T-helper 2 cell treated with Interferon-gamma antibody and Interleukin-4, amounts not matched to agents 100 ng/mL and 5 ng/mL, for 36 hours (primary cell): ENCODE data around the gene HEXD. TPM values are rescaled to one million over a fixed set of nuclear protein-coding genes. Genes with fewer than 3 reads are reported as not detected.

Experiments used
- intact Hi-C: fragments of 100-400 bp; cut with micrococcal nuclease; formaldehyde crosslinking; loops from one replicate; pipeline ENCODE4 v1.15.1; 2023
- total RNA-seq: library from RNA; stranded (reverse); gene quantifications from 2 replicates; pipeline ENCODE4 v1.2.3, GENCODE V29; 2022

HEXD gene
- total RNA-seq, 1 donor from 2014 or later = 51.1 TPM

DNA sequence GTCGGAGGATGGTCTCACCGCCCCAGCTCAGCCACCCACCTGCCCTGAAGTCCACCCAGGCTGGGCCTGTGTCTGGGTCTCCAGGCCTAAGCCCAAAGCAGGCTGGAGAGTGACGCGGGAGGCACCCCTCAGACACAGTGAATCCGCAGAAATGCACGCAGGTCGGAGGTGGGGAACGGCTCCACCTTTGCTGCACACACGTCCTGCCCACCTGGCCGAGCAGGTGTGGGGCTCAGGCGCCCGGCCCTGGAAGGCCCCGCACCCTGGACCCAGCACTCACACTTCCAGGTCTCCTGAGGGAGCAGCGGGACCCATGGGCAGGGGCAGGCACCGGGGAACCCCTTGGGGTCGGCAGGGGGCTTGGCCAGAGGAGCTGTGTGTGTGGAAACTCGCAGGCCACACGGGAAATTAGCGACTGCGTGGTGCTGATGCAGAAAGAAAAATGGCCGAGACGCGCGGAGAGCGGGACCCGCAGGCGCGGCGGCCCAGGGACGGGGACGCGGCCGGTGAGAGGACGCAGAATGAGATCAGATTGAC, 21.8 kb downstream of the HEXD start:
- intact Hi-C loops = no loop called here

GRCh38 chr17:82440469-82440981, 22.4 kb downstream of the HEXD start:
- intact Hi-C loops = no loop called here

DNA sequence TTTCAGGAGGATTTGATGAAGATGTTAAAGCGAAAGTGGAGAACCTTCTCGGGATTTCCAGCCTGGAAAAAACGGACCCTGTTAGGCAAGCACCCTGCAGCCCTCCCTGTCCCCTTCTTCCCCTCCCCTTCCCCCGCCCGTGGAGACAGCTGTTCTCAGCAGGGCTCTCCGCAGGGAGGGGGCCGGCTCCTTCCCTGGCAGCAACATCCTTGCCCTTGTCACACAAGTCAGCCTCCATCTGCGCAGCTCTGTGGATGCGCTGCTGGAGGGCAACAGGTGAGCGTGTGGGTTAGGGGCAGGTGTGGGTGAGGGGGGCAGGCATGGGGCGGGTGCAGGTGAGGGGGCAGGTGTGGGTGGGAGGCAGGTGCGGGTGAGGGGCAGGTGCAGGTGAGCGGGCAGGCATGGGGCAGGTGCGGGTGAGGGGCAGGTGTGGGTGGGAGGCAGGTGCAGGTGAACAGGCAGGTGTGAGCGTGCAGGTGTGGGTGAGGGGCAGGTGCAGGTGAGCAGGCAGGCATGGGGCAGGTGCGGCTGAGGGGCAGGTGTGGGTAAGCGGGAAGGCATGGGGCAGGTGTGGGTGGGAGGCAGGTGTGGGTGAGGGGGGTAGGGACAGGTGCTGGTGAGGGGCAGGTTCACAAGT, 23.0 kb downstream of the HEXD start:
- intact Hi-C loops = no loop called here

DNA sequence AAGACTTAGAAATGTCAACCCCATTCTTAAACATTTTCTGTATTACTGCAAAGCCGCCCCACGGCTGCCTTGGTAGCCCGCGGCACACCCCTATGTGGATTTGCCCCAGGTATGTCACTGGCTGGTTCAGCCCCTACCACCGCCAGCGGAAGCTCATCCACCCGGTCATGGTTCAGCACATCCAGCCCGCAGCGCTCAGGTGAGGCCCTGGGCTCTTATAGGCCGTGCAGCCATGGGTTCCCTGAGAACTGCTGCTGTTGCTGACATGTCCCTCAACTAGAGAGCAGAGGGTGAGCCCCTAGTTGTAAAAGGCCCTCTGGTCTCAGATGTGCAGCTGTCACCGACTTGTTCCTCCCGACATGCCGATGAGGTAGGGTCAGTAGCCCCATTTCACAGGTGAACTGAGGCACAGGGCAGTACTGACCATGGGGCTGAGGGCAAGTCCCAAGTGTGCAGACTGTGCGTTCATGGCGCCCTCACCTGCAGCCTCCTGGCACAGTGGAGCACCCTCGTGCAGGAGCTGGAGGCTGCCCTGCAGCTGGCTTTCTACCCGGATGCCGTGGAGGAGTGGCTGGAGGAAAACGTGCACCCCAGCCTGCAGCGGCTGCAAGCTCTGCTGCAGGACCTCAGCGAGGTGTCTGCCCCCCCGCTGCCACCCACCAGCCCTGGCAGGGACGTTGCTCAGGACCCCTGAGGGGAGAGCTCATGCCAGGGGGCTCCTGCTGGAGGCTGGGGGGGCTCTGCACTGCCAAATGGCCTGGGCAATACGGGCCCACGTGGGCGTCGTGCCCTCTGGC, 23.7 kb downstream of the HEXD start:
- intact Hi-C loops = no loop called here

DNA sequence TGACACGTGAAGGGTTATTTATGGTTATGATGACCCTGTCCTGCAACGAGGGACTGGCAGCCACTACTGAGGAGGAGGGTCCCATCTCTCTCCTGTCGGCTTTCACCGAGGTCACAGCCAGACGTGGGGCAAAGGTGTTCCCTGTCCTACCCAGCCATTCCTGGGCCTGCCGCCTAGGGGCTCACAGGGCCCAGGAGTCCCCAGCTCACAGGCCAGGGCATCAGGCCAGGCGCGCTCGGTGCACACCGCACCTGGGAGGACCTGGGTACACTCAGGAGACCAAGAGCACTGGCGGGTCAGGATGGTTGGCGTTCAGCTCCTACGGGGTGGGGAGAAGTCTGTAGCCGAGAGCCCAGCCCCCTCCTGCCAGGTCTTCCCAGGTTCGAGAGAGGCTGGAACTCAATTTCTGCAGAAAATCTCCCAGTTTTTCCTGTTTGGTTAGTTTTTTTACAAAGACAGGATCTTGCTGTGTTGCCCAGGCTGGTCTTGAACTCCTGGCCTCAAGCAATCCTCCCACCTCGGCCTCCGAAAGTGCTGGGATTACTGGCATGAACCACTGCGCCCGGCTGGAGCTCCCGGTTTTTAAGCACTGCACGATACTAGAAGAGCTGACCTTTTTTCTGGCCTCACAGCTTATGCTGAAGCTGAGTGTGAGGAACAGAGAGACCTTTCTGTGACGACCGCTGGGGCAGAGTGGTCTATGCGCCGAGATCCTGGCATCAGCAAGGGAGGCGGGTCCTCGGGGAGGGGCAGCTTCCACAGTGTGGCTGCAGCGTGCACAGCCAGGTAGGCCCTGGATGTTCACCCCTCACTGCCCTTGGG, 24.7 kb downstream of the HEXD start:
- intact Hi-C loops = no loop called here

GRCh38 chr17:82443465-82444283, 25.5 kb downstream of the HEXD start:
- intact Hi-C loops = no loop called here

GRCh38 chr17:82444284-82444893, 26.2 kb downstream of the HEXD start:
- intact Hi-C loops = no loop called here

DNA sequence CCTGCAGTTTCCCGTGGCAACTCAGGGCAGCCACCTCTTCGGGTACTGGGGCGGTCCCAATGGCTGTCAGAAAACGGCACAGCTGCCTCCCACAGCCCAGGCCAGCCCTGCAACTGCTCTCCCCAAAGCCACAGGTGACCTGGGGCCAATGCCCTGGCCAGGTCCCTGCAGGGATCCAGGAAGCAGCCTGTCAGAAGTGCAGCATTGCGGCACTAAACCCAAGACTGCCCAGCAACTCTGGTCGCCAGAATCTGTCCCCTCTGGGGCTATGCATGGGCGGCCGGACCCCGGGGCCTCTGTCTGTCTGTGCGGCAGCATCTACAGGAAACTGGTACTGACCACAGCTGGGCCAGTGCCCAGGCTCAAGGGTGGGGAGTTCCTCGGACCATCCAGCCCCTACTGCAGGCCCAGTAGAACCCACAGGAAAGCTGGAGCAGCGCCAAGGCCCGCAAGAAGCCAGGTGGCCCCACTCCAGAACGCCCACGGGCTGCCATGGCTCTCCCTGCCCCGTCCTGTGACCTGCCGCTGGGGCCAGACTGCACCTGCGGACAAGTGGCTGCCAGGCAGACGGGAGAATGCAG, 26.9 kb downstream of the HEXD start:
- intact Hi-C loops = no loop called here

DNA sequence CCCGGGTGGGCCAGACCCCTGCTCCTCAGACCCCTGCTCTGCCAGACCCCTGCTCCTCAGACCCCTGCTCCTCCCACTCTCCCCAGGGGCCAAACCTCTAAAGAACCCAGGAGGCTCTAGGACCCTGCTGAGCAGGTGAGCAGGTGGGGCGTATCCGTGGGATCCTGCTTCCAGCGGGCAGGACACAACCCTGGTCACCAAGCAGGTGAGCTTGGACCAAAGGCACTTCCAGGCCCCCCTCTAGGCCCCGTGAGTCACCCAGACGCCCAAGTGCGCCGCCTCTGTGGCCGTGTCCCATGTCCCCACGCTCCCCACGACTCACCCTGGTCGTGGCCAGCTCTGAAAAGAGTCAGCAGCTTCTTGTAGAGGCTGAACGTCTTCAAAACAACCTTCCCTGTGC, 27.4 kb downstream of the HEXD start:
- intact Hi-C loops = no loop called here

- intact Hi-C loops = no loop called here
Observed at GRCh38 chr17:82446124-82446523, 28.0 kb downstream of the HEXD start.

- intact Hi-C loops = no loop called here
Observed at GRCh38 chr17:82446649-82447048, 28.5 kb downstream of the HEXD start.

DNA sequence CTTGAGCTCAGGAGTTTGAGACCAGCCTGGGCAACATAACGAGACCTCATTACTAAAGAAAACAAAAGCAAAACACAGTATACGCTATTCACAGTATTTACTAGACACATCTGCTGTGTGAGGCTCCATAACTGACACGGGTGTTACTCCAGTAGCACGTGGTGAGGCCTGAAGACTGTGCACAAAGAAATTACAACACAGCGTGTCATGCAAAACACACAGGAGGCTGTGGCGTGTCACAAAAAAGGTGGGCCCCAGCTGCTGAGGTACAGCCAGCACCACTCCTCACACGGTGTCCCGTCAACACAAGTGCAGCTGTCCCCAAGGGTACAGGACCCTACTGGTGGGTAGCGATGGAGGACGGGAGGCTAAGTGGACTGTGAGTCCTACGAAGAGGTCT, 29.7 kb downstream of the HEXD start:
- intact Hi-C loops = no loop called here

DNA sequence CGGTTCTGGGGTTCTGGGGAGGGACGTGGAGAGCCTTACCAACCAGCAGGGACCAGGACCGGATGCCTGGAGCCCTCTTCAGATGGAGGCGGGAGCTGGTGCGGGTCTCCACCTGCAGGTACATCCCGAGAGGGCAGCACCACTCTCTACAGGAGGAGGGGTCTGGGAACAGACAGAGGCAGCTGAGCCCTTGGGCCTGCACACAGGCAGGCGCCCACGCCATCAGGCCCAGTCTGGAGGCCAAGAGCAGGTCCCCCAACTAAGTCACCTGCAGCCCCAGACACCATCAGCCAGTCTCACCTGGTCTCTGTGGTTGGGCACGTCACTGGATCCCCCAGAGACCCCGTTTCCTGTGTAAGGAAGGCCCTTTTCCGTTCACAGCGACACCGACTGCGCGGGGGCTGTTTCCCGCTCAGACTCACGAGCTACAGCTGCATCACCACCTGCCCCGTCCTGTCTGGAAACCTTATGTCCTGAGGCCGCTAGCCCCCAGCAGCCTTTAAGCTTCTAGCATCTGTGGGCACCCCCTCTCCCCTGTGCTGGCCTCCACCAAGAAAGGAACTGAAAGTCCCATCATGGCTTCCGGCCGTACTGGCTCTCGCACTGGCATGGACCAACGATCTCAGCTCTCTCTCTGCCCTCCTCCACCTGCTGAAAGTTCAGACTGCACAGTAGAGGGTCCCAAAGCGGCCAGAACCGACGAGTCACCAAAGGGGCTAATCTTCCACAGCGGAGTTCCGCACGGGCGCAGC, 31.2 kb downstream of the HEXD start:
- intact Hi-C loops = loop anchor here (1.0 kb wide), 1 partner anchor 9 kb away; the partner anchor contains the start of gene NARF

DNA sequence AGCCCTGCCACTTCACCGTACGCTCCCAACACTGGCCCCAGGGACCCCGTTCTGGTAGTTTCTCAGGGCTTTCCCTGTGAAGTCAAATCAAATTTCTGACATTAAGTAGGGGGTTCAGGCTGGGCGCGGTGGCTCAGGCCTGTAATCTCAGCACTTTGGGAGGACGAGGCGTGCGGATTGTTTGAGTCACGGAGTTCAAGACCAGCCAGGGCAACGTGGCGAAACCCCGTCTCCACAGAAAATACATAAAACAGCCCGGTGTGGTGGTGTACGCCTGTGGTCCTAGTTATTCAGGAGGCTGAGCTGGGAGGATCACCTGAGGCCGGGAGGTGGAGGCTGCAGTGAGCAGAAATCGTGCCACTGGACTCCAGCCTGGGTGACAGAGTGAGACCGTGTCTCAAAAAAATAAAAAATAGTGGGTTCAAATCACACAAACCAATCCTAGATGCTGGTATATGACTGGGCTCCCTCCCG, 31.8 kb downstream of the HEXD start:
- intact Hi-C loops = loop anchor here (1.0 to 5.0 kb wide), 6 partner anchors 8 to 153 kb away; partner anchors contain the start of genes FOXK2, HEXD, NARF and OGFOD3

GRCh38 chr17:82450357-82451106, 32.4 kb downstream of the HEXD start, which contains the start of gene CYBC1:
Gene CYBC1 (minus strand): TSS chr17:82450752. CDS start chr17:82449254, 1,498 bp downstream.
- intact Hi-C loops = loop anchor here (1.0 to 5.0 kb wide), 5 partner anchors 32 to 153 kb away; partner anchors contain the start of genes FOXK2, HEXD and OGFOD3

DNA sequence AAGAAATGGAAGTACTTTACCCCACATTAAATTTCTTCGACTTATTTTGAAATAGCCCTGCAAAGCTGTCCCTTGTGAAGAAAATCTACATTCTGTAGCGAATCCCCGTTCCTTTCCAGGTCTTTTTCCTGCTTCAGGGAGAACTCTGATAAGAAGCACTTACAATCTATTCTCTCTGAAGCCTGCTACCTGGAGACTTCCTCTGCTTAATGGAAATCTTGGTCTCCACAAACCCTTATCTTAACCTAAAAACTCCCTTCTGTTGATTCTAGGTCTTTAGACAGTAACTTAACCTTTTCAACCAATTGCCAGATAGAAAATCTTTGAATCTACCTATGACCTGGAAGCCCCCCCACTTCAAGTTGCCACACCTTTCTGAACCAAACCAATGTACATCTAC, 34.0 kb downstream of the HEXD start:
- intact Hi-C loops = loop anchor here (5.0 kb wide), 2 partner anchors 100 to 155 kb away; no protein-coding TSS in a partner anchor

DNA sequence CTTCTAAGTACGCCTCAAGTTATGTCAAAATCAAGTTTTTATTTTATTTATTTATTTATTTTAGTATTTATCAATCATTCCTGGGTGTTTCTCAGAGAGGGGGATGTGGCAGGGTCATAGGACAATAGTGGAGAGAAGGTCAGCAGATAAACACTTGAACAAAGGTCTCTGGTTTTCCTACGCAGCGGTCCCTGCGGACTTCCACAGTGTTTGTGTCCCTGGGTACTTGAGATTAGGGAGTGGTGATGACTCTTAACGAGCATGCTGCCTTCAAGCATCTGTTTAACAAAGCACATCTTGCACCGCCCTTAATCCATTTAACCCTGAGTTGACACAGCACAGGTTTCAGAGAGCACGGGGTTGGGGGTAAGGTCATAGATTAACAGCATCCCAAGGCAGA, 35.0 kb downstream of the HEXD start:
- intact Hi-C loops = loop anchor here (5.0 kb wide), 2 partner anchors 99 to 156 kb away; no protein-coding TSS in a partner anchor

DNA sequence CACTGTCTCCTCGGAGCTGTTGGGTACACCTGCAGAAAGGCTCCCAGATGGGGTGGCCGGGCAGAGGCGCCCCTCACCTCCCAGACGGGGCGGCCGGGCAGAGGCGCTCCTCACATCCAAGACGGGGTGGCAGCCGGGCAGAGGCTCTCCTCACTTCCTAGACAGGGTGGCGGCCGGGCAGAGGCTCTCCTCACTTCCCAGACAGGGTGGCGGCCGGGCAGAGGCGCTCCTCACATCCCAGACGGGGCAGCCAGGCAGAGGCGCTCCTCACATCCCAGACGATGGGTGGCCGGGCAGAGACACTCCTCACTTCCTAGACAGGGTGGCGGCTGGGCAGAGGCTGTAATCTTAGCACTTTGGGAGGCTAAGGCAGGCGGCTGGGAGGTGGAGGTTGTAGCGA, 35.6 kb downstream of the HEXD start:
- intact Hi-C loops = loop anchor here (5.0 kb wide), 2 partner anchors 99 to 156 kb away; no protein-coding TSS in a partner anchor
